NCI-H1694 treated with DMSO at 0.1 percent for 48 hours (cell line): ENCODE data around the gene GIMAP8.
A peak's percentile ranks its signal among the peaks of the same experiment; 100 is the strongest.

Experiments used
- DNase-seq: peaks from one replicate; lab custom pipeline; 2025; lab: John Stamatoyannopoulos, UW

GIMAP8 gene

DNA sequence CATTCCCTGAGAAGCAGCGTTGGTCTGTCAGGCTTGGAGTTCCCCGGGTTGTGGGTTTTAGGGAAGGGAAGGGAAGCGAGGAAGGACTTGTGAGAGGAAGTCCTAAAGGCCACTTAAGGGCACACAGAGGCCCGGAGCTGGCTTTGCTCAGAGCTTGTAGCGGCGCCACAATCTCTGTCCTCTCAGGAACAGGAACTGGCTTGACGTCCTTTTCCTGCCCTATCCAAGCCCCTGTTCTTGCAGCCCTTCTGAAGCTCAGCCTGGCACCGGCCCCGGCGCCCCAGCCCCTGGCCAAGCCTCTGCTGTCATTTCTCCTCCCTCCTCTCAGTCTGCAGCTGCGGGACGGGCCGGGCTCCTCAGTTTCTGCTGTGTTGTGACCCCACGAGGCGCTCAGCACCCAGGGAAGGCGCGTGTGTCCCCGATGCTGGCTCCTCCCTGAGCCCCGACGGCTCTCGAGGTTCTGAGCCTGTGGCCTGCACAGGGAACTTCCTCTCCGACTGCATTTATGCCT lies at the start of gene GIMAP8:
TSS of gene GIMAP8 (plus strand) at position 140 of the 511 bp plus-strand sequence. CDS start 16,069 bp downstream, outside the sequence.
- DNase-seq, result no peak

- DNase-seq, result no peak
Observed at GRCh38 chr7:150400788-150401423, 49.5 kb upstream of the GIMAP8 start.

GRCh38 chr7:150401424-150401790 lies 49.0 kb upstream of the GIMAP8 start:
- no peak for DNase-seq

DNA sequence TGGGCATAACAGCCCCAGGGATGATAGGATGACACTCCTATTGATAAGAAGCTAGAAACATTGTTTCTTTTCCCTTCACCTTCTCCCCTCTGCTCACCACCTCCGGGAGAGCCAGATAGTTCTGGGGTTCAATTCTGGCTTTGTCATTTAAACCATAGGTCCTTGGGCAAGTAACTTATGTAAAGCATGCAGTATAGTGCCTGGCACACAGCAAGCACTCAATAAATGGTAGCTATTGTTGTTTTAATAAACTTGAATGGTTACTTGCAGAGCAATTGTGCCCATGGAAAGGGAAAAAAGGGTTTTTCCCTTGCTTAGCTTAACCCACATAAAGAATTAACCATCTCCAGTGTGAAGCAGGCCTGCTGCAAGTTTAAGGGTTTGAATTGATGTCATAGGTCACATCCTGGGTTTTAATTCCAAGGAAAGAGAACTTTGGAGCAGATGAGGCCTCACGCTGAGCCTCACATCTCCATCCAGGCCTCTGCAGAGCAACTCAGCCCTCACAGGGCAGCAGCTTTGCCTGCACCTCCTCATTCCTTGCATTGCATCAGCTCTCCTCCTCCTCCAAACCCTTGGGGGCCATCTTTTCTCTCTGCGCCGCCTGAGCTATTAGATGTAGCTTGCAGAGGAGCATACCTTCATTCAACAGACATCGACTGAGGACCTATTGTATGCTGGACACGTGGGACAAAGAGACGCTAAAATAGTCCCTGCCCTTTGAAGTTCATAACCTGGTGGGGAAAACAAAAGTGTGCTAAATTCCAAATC lies 48.4 kb upstream of the GIMAP8 start:
- no peak for DNase-seq

GRCh38 chr7:150402671-150403321 lies 47.6 kb upstream of the GIMAP8 start:
- no peak for DNase-seq

DNA sequence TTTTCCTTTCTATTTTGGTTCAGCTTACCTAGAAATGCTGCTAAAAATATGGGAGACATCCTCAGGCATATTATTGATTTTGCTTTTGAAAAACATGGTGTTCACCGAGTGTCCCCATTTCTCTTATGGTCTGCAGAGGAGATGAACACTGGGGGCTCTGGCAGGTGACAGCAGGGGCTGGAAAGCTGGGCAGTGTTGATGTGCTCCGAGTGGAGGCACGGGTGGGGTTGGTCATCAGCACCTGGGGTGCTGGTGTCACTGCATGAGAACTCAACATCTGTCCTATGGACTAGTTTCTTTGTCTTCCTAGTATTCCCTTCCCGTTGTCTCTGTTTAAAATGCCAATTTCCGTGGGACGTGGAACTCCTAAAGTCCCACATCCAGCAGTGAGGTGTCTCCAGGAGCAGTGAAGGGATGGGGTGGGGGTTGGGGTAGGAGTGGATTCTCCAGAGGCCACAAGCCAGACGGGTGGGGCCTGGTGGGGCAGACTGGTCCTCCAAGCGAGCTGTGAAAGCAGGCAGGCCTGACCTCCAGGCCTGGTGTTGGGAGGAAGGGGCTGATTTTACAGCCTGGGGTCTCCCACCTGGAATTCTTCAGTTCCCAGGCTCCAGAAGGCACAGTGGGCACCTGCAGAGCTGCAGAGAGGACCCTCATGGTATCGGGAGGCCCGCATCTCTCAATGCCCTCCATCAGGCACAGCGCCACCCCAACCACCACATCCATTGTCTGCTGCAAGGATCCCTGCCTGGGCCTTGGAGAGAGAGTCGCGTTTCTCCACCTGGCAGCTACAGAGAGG lies 46.9 kb upstream of the GIMAP8 start:
- no peak for DNase-seq

GRCh38 chr7:150404172-150404804 lies 46.1 kb upstream of the GIMAP8 start:
- DNase-seq, result no peak

- no peak for DNase-seq
Observed at GRCh38 chr7:150404805-150405583, 45.4 kb upstream of the GIMAP8 start.

GRCh38 chr7:150405584-150406311 lies 44.7 kb upstream of the GIMAP8 start:
- DNase-seq, result no peak

DNA sequence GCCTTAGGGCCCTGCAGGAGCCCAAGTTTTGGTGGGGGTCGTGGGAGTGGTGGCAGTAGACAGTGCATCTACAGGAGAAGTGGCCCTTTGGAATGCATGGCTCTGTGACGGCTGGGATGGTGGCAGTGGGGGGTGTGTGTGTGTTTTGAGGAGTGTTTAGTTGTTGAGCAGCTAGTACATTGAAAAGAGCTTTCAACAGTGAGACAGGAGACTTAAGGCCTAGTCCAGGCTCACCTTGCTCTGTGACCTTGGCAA lies 44.2 kb upstream of the GIMAP8 start:
- DNase-seq, result no peak

GRCh38 chr7:150406567-150407421 lies 43.6 kb upstream of the GIMAP8 start:
- DNase-seq, result peak; percentile 68

GRCh38 chr7:150407588-150408392 lies 42.6 kb upstream of the GIMAP8 start:
- DNase-seq, result no peak

GRCh38 chr7:150408393-150409299 lies 41.8 kb upstream of the GIMAP8 start:
- DNase-seq, result no peak

DNA sequence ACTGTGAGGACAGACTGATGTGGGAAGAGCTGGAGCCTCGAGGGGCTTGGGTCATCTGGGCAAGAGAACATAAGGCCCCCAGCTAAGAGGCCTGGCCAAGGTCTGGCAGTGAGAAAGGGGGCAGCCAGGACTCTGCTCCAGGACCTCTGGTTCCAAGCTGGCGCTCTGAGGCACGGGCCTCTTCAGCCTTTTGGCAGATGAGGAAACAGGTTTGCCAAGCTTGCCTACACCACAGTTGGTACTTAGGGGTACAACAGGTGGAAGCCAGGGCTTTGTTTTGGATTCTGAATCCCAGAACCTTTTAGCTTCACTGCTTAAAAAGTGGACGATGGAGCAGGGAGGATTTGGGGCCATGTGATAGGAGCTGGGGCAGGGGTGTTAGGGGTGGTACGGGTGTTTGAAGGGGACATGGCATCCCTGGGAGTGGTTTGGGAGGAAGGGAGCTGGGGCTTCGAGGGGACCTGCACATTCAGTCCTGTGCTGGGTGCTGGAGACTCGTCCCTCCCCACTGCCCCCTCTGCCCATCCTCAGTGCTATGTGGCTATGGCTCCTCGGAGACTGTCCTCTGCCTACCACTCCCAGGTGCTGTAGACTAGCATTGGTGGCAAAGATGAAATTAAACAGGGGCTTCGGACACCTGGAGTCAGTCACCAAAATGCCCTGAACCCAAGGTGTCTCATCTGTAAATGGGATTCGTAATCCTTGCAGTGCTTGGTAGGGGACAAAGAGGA lies 41.0 kb upstream of the GIMAP8 start:
- no peak for DNase-seq

DNA sequence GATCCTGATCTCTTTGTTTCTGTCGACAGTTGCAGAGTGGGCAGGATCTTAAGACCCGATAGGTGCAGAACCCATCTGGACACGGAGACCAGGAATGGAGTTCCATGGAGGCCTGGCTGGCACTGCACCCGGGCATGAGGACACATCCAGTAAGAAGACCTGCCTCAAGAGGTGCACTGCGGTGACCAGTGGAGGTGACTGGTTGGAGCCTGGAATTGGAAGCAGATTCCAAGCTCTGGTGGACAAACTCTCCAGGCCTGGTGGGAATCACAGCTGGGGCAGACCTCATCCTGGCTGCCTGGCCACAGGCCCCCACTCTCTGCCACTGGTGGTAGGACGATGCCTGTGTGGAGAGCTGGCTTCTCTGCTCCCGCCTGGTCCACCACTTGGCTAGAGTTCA lies 40.3 kb upstream of the GIMAP8 start:
- no peak for DNase-seq

DNA sequence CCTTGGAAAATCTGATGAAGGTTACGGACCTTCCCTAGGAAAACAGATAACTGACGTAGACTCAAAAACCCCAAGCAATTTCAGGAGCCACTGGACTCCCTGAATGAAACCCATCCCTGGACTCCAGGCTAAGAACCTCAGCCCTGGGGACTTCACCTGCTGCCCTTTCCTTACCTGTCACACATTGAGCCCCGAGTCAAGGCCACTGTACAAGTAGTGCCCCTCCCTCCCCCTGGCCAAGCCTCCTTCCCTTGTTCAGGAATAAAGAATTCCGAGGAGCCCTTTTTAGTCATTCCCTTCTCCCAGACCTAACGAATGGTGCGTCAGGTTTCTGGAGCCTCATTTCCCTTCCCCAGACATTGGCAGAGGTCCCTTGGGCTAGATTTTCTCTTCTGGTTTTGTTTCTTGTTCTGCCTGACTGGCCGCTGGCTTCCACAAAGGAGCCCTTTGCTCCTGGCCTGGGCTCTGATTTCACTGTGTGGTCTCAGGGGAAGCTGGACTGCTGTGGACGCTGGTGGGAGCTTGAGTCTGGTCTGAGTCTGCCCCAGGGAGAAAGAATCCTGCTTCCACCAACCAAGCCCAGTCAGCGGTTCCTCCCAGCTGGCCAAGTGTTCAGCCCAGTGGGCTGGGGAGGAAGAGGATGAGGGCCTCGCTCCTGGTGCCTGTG lies 39.6 kb upstream of the GIMAP8 start:
- no peak for DNase-seq
